ENCODE data around the gene SUGT1. TPM values are rescaled to one million over a fixed set of nuclear protein-coding genes. Genes with fewer than 3 reads are reported as not detected.

SUGT1 gene
- total and polyA plus RNA-seq, 2 of the 13 experiments (the other 11 are each of a cell fraction or from before 2014, with no cell fraction given): 23.1 to 71.2 TPM

DNA sequence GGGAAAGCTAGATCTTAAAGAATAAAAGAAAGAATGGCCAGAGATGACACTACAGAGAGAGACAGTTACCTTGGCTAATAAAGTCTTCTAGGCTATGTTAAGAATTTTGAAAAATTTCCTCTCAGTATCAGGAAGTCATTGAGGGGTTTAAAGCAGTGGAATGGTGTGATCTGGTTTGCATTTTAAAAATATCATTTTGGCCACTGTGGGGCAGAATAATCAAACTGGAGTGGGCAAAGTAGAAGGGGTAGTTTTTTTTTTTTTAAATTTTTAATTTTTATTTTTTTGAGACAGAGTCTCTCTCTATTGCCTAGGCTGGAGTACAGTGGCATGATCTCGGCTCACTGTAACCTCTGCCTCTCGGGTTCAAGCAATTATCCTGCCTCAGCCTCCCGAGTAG lies 91.4 kb downstream of the SUGT1 start (continued):
- no peak for TF ChIP-seq AKAP8 (CRISPR knock-in tag; IDR thresholded peaks at IDR 0.05)

- POLR2A ChIA-PET: no interaction called here
Observed at GRCh38 chr13:52744842-52745375, 92.3 kb downstream of the SUGT1 start.

More at GRCh38 chr13:52744842-52745375, 92.3 kb downstream of the SUGT1 start:
- WGBS (ENCODE audit: low lambda C conversion rate): 4% methylated on average over 6 of the region's 6 CpGs
- H3K4me2 ChIP-seq (ENCODE audit: low read depth, low read length): no peak overlapping the region
- no peaks in the 10 kb centered on the region for H3K36me3 ChIP-seq (replicated peaks in 1 of 2; ENCODE audit: control insufficient read depth in 1 of 2, insufficient read depth in 2 of 2, low read length in 2 of 2)
- CTCF ChIA-PET (ENCODE audit: low intra/inter-chr PET ratio, low total read pairs): no interaction called here
- in situ Hi-C loops (cut with HindIII; ENCODE audit: extremely low pct_ligation_motif_present, low pct_unique_long_range_greater_than_20kb): no loop called here
- no peak overlapping the region for H2AFZ ChIP-seq (ENCODE audit: low read length)
- DNase-seq (ENCODE audit: low spot score) (no peak), FAIRE-seq (no peak), ATAC-seq (no peak)
- H3K9me3 ChIP-seq (ENCODE audit: low read length): no peaks in the 10 kb centered on the region
- no peaks in the 10 kb centered on the region for H4K20me1 ChIP-seq (ENCODE audit: insufficient read depth, low read length)
- H3K4me3 ChIP-seq (replicated peaks in 1 of 3; ENCODE audit: insufficient read depth in 1 of 3, low read depth in 2 of 3, low read length in 3 of 3): no peak overlapping the region
- intact Hi-C loops (cut with micrococcal nuclease; ENCODE audit: unreplicated experiment): no loop called here
- H3K79me2 ChIP-seq (ENCODE audit: insufficient read depth, low read length): no peaks in the 10 kb centered on the region
- H3K9ac ChIP-seq (ENCODE audit: insufficient read depth, low read depth, low read length): no peak overlapping the region
- no peak overlapping the region for H3K27ac ChIP-seq (ENCODE audit: extremely low read length, insufficient read depth, low read length)
- no TSS peak for BruUV-seq (replicated peaks)
- peaks cover 1 to 11% of the 10 kb centered on the region in 2 experiments; a peak in 3 of 5 replicates for H3K27me3 ChIP-seq (ENCODE audit: control insufficient read depth in 1 of 2, insufficient read depth in 2 of 2, low read length in 2 of 2)
- TF ChIP-seq, protein P1, sequence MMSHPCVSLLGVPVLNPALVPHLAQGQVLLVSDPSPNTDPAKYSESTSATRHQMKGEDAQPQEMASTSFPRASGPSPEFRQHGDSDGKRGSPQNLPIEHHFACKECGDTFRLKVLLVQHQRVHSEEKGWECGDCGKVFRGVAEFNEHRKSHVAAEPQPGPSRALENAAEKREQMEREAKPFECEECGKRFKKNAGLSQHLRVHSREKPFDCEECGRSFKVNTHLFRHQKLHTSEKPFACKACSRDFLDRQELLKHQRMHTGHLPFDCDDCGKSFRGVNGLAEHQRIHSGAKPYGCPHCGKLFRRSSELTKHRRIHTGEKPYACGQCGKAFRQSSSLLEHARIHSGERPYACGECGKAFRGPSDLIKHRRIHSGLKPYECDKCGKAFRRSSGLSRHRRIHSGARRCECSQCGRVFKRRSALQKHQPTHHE (CRISPR knock-in tag; IDR thresholded peaks at IDR 0.05; ENCODE audit: borderline replicate concordance): no peak
- TF ChIP-seq NFATC3 (CRISPR knock-in tag; IDR thresholded peaks at IDR 0.05) (no peak), GATA4 (IDR thresholded peaks at IDR 0.05; ENCODE audit: borderline replicate concordance, low read depth) (no peak), CEBPB (IDR thresholded peaks at IDR 0.05; ENCODE audit: borderline replicate concordance, low read depth, low read length) (no peak), ZFP1 (CRISPR knock-in tag; IDR thresholded peaks at IDR 0.05) (no peak), ZNF382 (CRISPR knock-in tag; IDR thresholded peaks at IDR 0.05; ENCODE audit: borderline replicate concordance) (no peak), EP300 (IDR thresholded peaks at IDR 0.05; ENCODE audit: low read depth in 2 of 2, low read length in 2 of 2) (no peak), EP300 (CRISPR knock-in tag; IDR thresholded peaks at IDR 0.05; ENCODE audit: borderline replicate concordance) (no peak), ZNF224 (CRISPR knock-in tag; IDR thresholded peaks at IDR 0.05) (no peak)
- TF ChIP-seq, protein P2, sequence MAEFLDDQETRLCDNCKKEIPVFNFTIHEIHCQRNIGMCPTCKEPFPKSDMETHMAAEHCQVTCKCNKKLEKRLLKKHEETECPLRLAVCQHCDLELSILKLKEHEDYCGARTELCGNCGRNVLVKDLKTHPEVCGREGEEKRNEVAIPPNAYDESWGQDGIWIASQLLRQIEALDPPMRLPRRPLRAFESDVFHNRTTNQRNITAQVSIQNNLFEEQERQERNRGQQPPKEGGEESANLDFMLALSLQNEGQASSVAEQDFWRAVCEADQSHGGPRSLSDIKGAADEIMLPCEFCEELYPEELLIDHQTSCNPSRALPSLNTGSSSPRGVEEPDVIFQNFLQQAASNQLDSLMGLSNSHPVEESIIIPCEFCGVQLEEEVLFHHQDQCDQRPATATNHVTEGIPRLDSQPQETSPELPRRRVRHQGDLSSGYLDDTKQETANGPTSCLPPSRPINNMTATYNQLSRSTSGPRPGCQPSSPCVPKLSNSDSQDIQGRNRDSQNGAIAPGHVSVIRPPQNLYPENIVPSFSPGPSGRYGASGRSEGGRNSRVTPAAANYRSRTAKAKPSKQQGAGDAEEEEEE (CRISPR knock-in tag; IDR thresholded peaks at IDR 0.05; ENCODE audit: borderline replicate concordance): no peak
- TF ChIP-seq, protein P3, sequence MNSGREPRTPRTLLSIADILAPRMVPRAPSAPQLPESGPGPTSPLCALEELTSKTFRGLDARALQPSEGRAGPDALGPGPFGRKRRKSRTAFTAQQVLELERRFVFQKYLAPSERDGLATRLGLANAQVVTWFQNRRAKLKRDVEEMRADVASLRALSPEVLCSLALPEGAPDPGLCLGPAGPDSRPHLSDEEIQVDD (CRISPR knock-in tag; IDR thresholded peaks at IDR 0.05; ENCODE audit: borderline replicate concordance): no peak
- H3K4me1 ChIP-seq (ENCODE audit: insufficient read depth, low read length): no peaks in the 10 kb centered on the region
